GM13977 (cell line): ENCODE data around the gene SVIP.

Experiments used
- DNase-seq: peaks from one replicate; pipeline ENCODE4 v3.0.0; 2012; ENCODE audit warnings: low spot score
- in situ Hi-C: fragments of 300-500 bp; cut with MboI; formaldehyde crosslinking; loops from one replicate; pipeline ENCODE4 v1.12.0; 2022; ENCODE audit warnings: low sequenced_read_pairs, low pct_unique_long_range_greater_than_20kb, mixed read lengths, inconsistent platforms; ENCODE audit not compliant: unreplicated experiment
- TF ChIP-seq, protein P1 (sequence below): IDR thresholded peaks from 2 replicates; pipeline ENCODE4 v1.5.1; 2012; ENCODE audit warnings: mild to moderate bottlenecking, control low read depth; ENCODE audit not compliant: insufficient read depth; ENCODE audit errors: extremely low read depth, missing control alignments

Gene SVIP

DNA sequence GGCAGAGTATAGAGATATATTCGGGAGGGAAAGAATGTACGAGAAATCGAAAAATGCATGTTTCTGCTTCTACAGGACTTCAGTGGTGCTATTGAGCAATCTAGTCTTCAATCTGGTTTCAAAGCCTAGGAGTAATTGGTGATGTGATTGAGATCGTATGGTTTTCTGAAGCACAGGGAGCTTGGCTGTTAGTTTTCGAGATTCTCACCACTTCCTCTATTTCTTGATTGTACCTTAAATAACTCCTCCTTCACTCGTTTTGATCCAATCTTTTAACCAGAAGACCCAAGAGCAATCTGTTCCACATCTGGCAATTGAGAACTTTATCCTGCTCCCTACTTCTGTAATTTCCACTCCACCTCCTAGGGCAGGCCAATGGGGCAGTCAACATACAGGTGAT, 30.2 kb upstream of the SVIP start:
- in situ Hi-C loops, result no loop called here
- DNase-seq, result no peak
- TF ChIP-seq, protein P1, sequence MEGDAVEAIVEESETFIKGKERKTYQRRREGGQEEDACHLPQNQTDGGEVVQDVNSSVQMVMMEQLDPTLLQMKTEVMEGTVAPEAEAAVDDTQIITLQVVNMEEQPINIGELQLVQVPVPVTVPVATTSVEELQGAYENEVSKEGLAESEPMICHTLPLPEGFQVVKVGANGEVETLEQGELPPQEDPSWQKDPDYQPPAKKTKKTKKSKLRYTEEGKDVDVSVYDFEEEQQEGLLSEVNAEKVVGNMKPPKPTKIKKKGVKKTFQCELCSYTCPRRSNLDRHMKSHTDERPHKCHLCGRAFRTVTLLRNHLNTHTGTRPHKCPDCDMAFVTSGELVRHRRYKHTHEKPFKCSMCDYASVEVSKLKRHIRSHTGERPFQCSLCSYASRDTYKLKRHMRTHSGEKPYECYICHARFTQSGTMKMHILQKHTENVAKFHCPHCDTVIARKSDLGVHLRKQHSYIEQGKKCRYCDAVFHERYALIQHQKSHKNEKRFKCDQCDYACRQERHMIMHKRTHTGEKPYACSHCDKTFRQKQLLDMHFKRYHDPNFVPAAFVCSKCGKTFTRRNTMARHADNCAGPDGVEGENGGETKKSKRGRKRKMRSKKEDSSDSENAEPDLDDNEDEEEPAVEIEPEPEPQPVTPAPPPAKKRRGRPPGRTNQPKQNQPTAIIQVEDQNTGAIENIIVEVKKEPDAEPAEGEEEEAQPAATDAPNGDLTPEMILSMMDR, result no peak

DNA sequence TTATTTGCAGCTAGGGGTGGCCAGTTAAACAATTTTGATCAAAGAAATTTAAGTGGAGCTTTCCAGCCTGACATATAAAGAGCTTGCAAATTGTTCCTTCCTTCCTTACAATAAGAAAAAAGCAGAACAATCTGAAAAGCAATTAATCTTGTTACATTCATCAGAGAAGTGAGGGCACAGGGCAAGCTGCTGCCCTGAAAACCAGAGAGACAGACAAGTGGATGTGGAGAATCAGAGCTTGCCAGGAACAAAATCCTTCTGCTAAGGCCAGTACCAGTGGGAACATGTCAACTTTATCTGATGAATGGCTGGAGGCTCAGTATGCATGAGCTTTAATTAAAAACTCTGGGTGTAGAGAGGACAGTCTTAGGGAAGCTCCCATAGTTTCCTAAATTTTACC, 21.9 kb upstream of the SVIP start:
- TF ChIP-seq, protein P1, result no peak
- no peak for DNase-seq
- in situ Hi-C loops, result no loop called here

GRCh38 chr11:22846726-22847125, 17.1 kb upstream of the SVIP start:
- no peak for DNase-seq
- TF ChIP-seq, protein P1, result no peak
- in situ Hi-C loops, result no loop called here

- in situ Hi-C loops, result no loop called here
- DNase-seq, result no peak
- TF ChIP-seq, protein P1, result no peak
Observed at GRCh38 chr11:22832315-22833015, 2.9 kb upstream of the SVIP start.

GRCh38 chr11:22830082-22830414, 447 bp upstream of the SVIP start:
- in situ Hi-C loops, result no loop called here
- no peak for DNase-seq
- TF ChIP-seq, protein P1, result no peak

DNA sequence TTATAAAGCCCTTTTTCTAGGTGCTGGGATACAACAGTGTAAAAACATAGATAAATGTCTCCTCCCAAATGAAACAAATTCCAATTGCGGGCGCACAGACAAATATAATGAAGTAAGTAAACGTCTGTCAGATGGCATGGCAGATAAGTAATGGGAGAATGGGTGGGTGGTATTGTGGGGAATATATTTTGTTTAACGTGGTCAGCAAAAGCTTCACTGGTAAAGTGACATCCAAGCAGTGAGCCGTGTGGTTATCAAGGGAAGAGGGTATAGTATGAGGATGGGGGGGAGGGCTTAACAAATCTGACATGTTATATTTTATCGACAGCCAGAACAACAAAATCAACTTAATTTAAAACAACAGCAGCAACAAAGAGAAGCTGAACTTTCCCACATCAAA, 1.2 kb downstream of the SVIP start:
- TF ChIP-seq, protein P1, result no peak
- no peak for DNase-seq
- in situ Hi-C loops, result no loop called here
